LNCAP (cell line): Measurements from ENCODE around the gene USP10.

Experiments
- CTCF ChIP-seq: fragments of 450-650 bp; IDR thresholded peaks from 2 replicates; pipeline ENCODE4 v1.5.1; 2017; ENCODE audit warnings: mild to moderate bottlenecking

Gene USP10

GRCh38 chr16:84694980-84695379 is 4.8 kb upstream of the USP10 start:
- TF ChIP-seq CTCF, result no peak

GRCh38 chr16:84699147-84699711 is 571 bp upstream of the USP10 start:
- TF ChIP-seq CTCF, result no peak

GRCh38 chr16:84700446-84701300 is 873 bp downstream of the USP10 start:
- no peak for TF ChIP-seq CTCF

GRCh38 chr16:84703681-84704080 is 3.9 kb downstream of the USP10 start:
- no peak for TF ChIP-seq CTCF

GRCh38 chr16:84704253-84704652 is 4.5 kb downstream of the USP10 start:
- no peak for TF ChIP-seq CTCF

- TF ChIP-seq CTCF, result no peak
Measured at GRCh38 chr16:84706856-84707255, 7.1 kb downstream of the USP10 start.

- no peak for TF ChIP-seq CTCF
Measured at GRCh38 chr16:84709609-84710008, 9.8 kb downstream of the USP10 start.
